Measurements from ENCODE around the gene RPL22. TPM values are rescaled to one million over a fixed set of nuclear protein-coding genes. Genes with fewer than 3 reads are reported as not detected.

RPL22 gene
- total and polyA plus RNA-seq, 3 experiments from 2014 or later = 213 to 449 (median 397) TPM

GRCh38 chr1:6205849-6206519 lies 6.6 kb upstream of the RPL22 start, which contains the start of gene RNF207:
TSS of gene RNF207 (plus strand) at chr1:6206119. CDS start at chr1:6206536, 417 bp downstream.
- ChIA-PET POLR2A (interaction anchor here (0.5 kb wide), 1 partner anchor 435 kb away, joined by 3 read pairs; no protein-coding TSS in a partner anchor), CTCF (interaction anchor here (0.8 to 1.0 kb wide), 2 partner anchors 14 to 579 kb away, joined by 3 read pairs; no protein-coding TSS in a partner anchor)
- H3K27ac ChIP-seq (ENCODE audit: low read depth, low read length) = peak within 1 kb of the TSS; percentile 73
- no peaks in the 10 kb centered on the region for H3K36me3 Mint-ChIP-seq
- no peaks in the 10 kb centered on the region for H3K9me3 ChIP-seq (ENCODE audit: low read length)
- no peaks in the 10 kb centered on the region for H3K9me3 Mint-ChIP-seq
- peak within 1 kb of the TSS; percentile 70 to 92 (median 73) for H3K4me3 Mint-ChIP-seq
- peaks cover 4 to 12% of the 10 kb centered on the region in 2 donors for H3K27me3 Mint-ChIP-seq
- H3K27me3 ChIP-seq (ENCODE audit: insufficient read depth, low read length, poor library complexity, severe bottlenecking) = peaks cover 12% of the 10 kb centered on the region
- H3K36me3 ChIP-seq (ENCODE audit: insufficient read depth, low read length) = no peaks in the 10 kb centered on the region
- DNase-seq = peak in 4 of 5 donors; percentile 27 to 61 (median 46)
- H3K4me1 Mint-ChIP-seq = peaks cover 2 to 19% (median 4%) of the 10 kb centered on the region in 3 donors
- H3K27ac Mint-ChIP-seq = peak within 1 kb of the TSS in 1 of 8 donors; percentile 40
- peaks cover 12% of the 10 kb centered on the region for H3K4me1 ChIP-seq (ENCODE audit: insufficient read depth, low read length)
- peak within 1 kb of the TSS; percentile 47 for H3K4me3 ChIP-seq (ENCODE audit: low read length)

- H3K4me3 ChIP-seq (ENCODE audit: low read length) = no peak overlapping the region
- DNase-seq = no peak
- no peaks in the 10 kb centered on the region for H3K9me3 ChIP-seq (ENCODE audit: low read length)
- CTCF ChIA-PET = interaction anchor here (0.9 kb wide), 1 partner anchor 88 kb away, joined by 3 read pairs; no protein-coding TSS in a partner anchor
- peaks cover 4 to 5% of the 10 kb centered on the region in 2 donors for H3K27me3 Mint-ChIP-seq
- POLR2A ChIA-PET = no interaction called here
- no peak overlapping the region for H3K27ac ChIP-seq (ENCODE audit: low read depth, low read length)
- H3K27me3 ChIP-seq (ENCODE audit: insufficient read depth, low read length, poor library complexity, severe bottlenecking) = peaks cover 12% of the 10 kb centered on the region
- peaks cover 0 to 16% (median 7%) of the 10 kb centered on the region in 3 donors for H3K36me3 Mint-ChIP-seq
- peak overlapping the region in 1 of 7 donors; percentile 68 for H3K4me3 Mint-ChIP-seq
- no peaks in the 10 kb centered on the region for H3K36me3 ChIP-seq (ENCODE audit: insufficient read depth, low read length)
- H3K4me1 ChIP-seq (ENCODE audit: insufficient read depth, low read length) = peaks cover 36% of the 10 kb centered on the region
- H3K27ac Mint-ChIP-seq = peak overlapping the region in 2 of 8 donors; percentile 83 to 87
- H3K9me3 Mint-ChIP-seq = no peaks in the 10 kb centered on the region
- H3K4me1 Mint-ChIP-seq = peaks cover 34 to 50% (median 35%) of the 10 kb centered on the region in 3 donors
These were observed 2.9 kb upstream of the RPL22 start for GRCh38 chr1:6202256-6202655.

GRCh38 chr1:6200188-6200809 lies 904 bp upstream of the RPL22 start:
- H3K27me3 Mint-ChIP-seq = no peaks in the 10 kb centered on the region
- peaks cover 41 to 58% (median 48%) of the 10 kb centered on the region in 3 donors for H3K4me1 Mint-ChIP-seq
- H3K36me3 ChIP-seq (ENCODE audit: insufficient read depth, low read length) = peaks cover 13% of the 10 kb centered on the region
- no peaks in the 10 kb centered on the region for H3K9me3 Mint-ChIP-seq
- peak overlapping the region; percentile 37 to 97 (median 94) for H3K27ac Mint-ChIP-seq
- CTCF ChIA-PET = interaction anchor here (0.7 to 1.1 kb wide), 2 partner anchors 8 to 47 kb away, joined by 3 read pairs; no protein-coding TSS in a partner anchor
- DNase-seq = no peak
- H3K4me3 ChIP-seq (ENCODE audit: low read length) = peak overlapping the region; percentile 57
- POLR2A ChIA-PET = no interaction called here
- H3K9me3 ChIP-seq (ENCODE audit: low read length) = no peaks in the 10 kb centered on the region
- peaks cover 0 to 31% (median 13%) of the 10 kb centered on the region in 3 donors for H3K36me3 Mint-ChIP-seq
- H3K27me3 ChIP-seq (ENCODE audit: insufficient read depth, low read length, poor library complexity, severe bottlenecking) = peaks cover 4% of the 10 kb centered on the region
- H3K27ac ChIP-seq (ENCODE audit: low read depth, low read length) = peak overlapping the region; percentile 78
- H3K4me1 ChIP-seq (ENCODE audit: insufficient read depth, low read length) = peaks cover 42% of the 10 kb centered on the region
- peak overlapping the region; percentile 86 to 98 (median 88) for H3K4me3 Mint-ChIP-seq

- Mint-ChIP-seq H3K27ac (peak overlapping the region; percentile 71 to 98 (median 92)), H3K4me1 (peaks cover 41 to 53% (median 53%) of the 10 kb centered on the region in 3 donors), H3K4me3 (peak overlapping the region; percentile 86 to 98 (median 88)), H3K9me3 (no peaks in the 10 kb centered on the region), H3K36me3 (peaks cover 0 to 41% (median 13%) of the 10 kb centered on the region in 3 donors), H3K27me3 (no peaks in the 10 kb centered on the region)
- ChIA-PET POLR2A (no interaction called here), CTCF (interaction anchor here (0.9 to 1.3 kb wide), 3 partner anchors 9 to 49 kb away, joined by 3 to 5 read pairs (median 3); no protein-coding TSS in a partner anchor)
- H3K27ac ChIP-seq (ENCODE audit: low read depth, low read length) = peak overlapping the region; percentile 78
- DNase-seq = peak in 1 of 5 donors; percentile 9
- H3K9me3 ChIP-seq (ENCODE audit: low read length) = no peaks in the 10 kb centered on the region
- H3K36me3 ChIP-seq (ENCODE audit: insufficient read depth, low read length) = peaks cover 20% of the 10 kb centered on the region
- H3K27me3 ChIP-seq (ENCODE audit: insufficient read depth, low read length, poor library complexity, severe bottlenecking) = no peaks in the 10 kb centered on the region
- H3K4me3 ChIP-seq (ENCODE audit: low read length) = peak overlapping the region; percentile 57
- peaks cover 35% of the 10 kb centered on the region for H3K4me1 ChIP-seq (ENCODE audit: insufficient read depth, low read length)
These were observed 623 bp downstream of the RPL22 start for GRCh38 chr1:6198646-6199297.

- H3K9me3 Mint-ChIP-seq = no peaks in the 10 kb centered on the region
- no peaks in the 10 kb centered on the region for H3K9me3 ChIP-seq (ENCODE audit: low read length)
- H3K36me3 ChIP-seq (ENCODE audit: insufficient read depth, low read length) = peaks cover 24% of the 10 kb centered on the region
- H3K27me3 ChIP-seq (ENCODE audit: insufficient read depth, low read length, poor library complexity, severe bottlenecking) = no peaks in the 10 kb centered on the region
- ChIA-PET POLR2A (no interaction called here), CTCF (interaction anchor here (0.9 kb wide), 1 partner anchor 10 kb away, joined by 3 read pairs; no protein-coding TSS in a partner anchor)
- peaks cover 42 to 56% (median 55%) of the 10 kb centered on the region in 3 donors for H3K4me1 Mint-ChIP-seq
- H3K4me3 Mint-ChIP-seq = peak overlapping the region; percentile 86 to 98 (median 88)
- H3K4me3 ChIP-seq (ENCODE audit: low read length) = peak overlapping the region; percentile 57
- H3K27me3 Mint-ChIP-seq = no peaks in the 10 kb centered on the region
- no peak for DNase-seq
- peak overlapping the region; percentile 78 for H3K27ac ChIP-seq (ENCODE audit: low read depth, low read length)
- H3K4me1 ChIP-seq (ENCODE audit: insufficient read depth, low read length) = peaks cover 35% of the 10 kb centered on the region
- peak overlapping the region; percentile 71 to 98 (median 92) for H3K27ac Mint-ChIP-seq
- peaks cover 2 to 49% (median 13%) of the 10 kb centered on the region in 3 donors for H3K36me3 Mint-ChIP-seq
These were observed 1.5 kb downstream of the RPL22 start for GRCh38 chr1:6197746-6198427.

GRCh38 chr1:6191968-6192367 lies 7.4 kb downstream of the RPL22 start:
- H3K4me3 ChIP-seq (ENCODE audit: low read length) = no peak overlapping the region
- ChIA-PET CTCF (interaction anchor here (0.7 to 1.0 kb wide), 2 partner anchors 13 to 15 kb away, joined by 3 read pairs; no protein-coding TSS in a partner anchor), POLR2A (no interaction called here)
- Mint-ChIP-seq H3K4me3 (no peak overlapping the region), H3K36me3 (peaks cover 8 to 76% (median 10%) of the 10 kb centered on the region in 3 donors), H3K4me1 (peaks cover 22 to 41% (median 31%) of the 10 kb centered on the region in 3 donors), H3K27me3 (no peaks in the 10 kb centered on the region), H3K27ac (no peak overlapping the region), H3K9me3 (no peaks in the 10 kb centered on the region)
- peaks cover 63% of the 10 kb centered on the region for H3K36me3 ChIP-seq (ENCODE audit: insufficient read depth, low read length)
- no peaks in the 10 kb centered on the region for H3K27me3 ChIP-seq (ENCODE audit: insufficient read depth, low read length, poor library complexity, severe bottlenecking)
- H3K9me3 ChIP-seq (ENCODE audit: low read length) = no peaks in the 10 kb centered on the region
- H3K4me1 ChIP-seq (ENCODE audit: insufficient read depth, low read length) = peaks cover 5% of the 10 kb centered on the region
- DNase-seq = peak in 1 of 5 donors; percentile 8
- H3K27ac ChIP-seq (ENCODE audit: low read depth, low read length) = no peak overlapping the region

- Histone ChIP-seq H3K4me3 (ENCODE audit: low read length) (no peak overlapping the region), H3K36me3 (ENCODE audit: insufficient read depth, low read length) (peaks cover 45% of the 10 kb centered on the region), H3K4me1 (ENCODE audit: insufficient read depth, low read length) (no peaks in the 10 kb centered on the region), H3K27me3 (ENCODE audit: insufficient read depth, low read length, poor library complexity, severe bottlenecking) (no peaks in the 10 kb centered on the region), H3K9me3 (ENCODE audit: low read length) (no peaks in the 10 kb centered on the region), H3K27ac (ENCODE audit: low read depth, low read length) (no peak overlapping the region)
- Mint-ChIP-seq H3K4me3 (no peak overlapping the region), H3K9me3 (no peaks in the 10 kb centered on the region), H3K27me3 (no peaks in the 10 kb centered on the region), H3K4me1 (peaks cover 27 to 42% (median 40%) of the 10 kb centered on the region in 3 donors), H3K27ac (peak overlapping the region in 1 of 8 donors; percentile 91), H3K36me3 (peaks cover 10 to 78% (median 13%) of the 10 kb centered on the region in 3 donors)
- no peak for DNase-seq
- ChIA-PET CTCF (interaction anchor here (1.2 kb wide), 1 partner anchor 10 kb away, joined by 3 read pairs; no protein-coding TSS in a partner anchor), POLR2A (no interaction called here)
These were observed 10.9 kb downstream of the RPL22 start for GRCh38 chr1:6188466-6188865.
